GM21360 (cell line): Measurements from ENCODE around the gene CCR6.

ENCODE experiments used
- ATAC-seq: cut with Tn5 transposase; IDR thresholded peaks from one replicate; pipeline ENCODE4 v1.9.1; 2021; ENCODE audit warnings: mild to moderate bottlenecking, moderate library complexity; ENCODE audit not compliant: unreplicated experiment

CCR6 gene

DNA sequence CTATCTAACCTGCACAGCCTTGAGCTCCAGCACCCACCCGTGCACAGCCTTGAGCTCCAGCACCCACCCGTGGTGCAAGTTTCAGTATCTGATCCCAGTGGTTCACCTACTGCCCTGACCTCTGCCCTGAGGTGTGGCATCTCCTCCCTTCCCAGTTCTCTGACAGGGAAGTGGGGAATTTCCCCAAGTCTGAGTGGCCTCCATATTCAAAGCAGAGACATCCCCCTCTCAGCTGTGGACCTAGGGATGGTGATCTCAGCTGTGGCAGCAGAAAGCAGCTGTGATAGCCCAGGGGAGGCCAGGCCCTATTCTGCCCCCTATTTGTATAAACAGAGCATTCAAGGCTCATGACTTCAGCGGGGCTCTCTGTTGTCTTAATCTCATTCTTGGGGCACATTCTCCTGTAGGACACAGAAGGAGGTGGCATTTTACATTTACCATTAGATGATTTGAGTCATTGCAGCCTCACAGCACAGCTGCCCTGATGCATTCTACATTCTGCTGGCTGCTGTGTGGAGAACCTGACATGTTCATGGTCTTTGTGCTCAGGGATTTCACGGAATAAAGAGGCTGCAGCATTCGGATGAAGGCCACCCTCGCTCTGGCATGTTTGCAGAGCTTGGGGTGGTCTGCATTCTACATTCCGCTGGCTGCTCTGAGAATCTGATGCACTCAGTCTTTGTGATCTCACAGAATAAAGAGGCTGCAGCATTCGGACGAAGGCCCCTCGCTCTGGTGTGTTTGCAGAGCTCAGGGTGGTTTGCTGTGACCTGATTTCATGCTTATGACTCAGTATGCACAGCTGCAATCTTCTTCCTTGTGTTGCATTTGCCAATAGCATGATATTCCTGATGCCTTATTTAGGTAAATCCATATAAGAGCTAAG is 17.9 kb downstream of the CCR6 start:
- peak; percentile 39 for ATAC-seq

- no peak for ATAC-seq
Observed at GRCh38 chr6:167141667-167142432, 19.0 kb downstream of the CCR6 start.

DNA sequence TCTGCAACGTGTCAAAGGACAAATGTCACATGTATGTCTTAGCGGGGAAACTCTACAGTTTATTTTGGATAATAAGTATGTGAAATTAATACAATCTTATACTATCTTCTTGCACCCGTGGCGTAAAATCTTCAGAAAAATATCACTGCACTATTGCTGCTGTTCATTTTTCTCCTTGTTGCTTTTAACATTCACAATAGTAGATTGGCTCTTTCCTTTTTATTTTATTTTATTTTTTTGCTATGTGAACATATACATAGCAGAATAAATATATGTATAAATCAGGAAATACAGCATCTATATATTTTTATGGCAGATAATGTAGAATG is 19.5 kb downstream of the CCR6 start:
- ATAC-seq, result no peak

DNA sequence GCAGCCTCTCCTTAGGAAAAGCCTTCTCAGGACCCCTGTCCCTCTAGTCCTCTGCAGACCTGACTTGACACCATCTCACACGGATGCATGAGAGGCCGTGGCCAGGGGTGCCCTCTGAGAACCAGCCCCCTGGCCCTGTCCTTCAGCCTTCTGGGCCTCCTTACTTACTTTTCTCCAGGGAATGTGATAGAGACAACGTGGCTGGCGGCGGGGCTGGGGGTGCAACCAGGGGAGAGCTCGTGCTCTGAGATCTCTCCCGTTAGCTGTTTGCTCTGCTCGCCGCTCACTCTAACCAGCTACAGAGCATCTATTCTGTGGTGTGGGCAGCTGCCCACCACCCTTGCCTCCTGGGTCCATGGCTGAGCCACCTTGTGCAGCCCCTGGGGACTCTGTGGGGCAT is 20.1 kb downstream of the CCR6 start:
- no peak for ATAC-seq

- ATAC-seq, result no peak
Observed at GRCh38 chr6:167145461-167145860, 22.6 kb downstream of the CCR6 start.

DNA sequence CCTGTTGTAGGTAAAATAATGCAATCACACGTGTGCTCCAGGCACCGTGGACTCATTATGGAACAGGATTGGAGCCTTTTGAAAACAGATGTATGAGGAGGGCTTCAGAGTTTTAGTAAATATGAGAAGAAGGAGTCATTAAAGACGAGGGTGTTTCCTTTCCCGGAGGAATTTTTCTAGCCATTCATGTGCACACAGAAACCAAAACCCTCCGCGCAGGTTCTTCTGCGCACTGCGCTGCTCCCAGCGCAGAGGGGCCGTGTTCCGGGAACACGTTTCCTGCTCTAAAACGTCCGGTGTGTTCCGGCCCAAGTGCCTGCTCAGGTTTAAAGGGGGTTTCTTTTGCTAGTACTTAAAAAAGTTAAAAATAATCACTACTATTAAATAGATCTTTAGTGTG is 23.2 kb downstream of the CCR6 start:
- ATAC-seq, result peak; percentile 50

DNA sequence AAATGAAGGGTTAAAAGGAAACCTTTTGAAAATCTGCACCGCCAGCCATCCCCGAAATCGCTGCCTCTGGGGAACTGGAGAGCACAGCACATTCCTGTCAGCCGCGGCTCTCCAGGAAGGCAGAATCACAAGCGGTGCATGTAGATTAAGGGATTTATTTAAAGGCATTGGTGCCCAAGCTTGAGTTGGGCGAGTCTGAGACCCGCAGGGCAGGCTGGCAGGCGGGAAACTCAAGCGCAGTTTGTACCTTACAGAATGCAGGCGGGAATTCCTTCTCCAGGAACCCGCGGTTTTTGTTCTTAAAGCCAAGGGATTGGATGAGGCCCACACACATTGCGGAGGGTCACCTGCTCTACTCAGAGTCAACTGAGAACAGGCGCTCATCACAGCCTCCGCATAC is 24.1 kb downstream of the CCR6 start:
- no peak for ATAC-seq

- ATAC-seq, result no peak
Observed at GRCh38 chr6:167148021-167148420, 25.1 kb downstream of the CCR6 start.

DNA sequence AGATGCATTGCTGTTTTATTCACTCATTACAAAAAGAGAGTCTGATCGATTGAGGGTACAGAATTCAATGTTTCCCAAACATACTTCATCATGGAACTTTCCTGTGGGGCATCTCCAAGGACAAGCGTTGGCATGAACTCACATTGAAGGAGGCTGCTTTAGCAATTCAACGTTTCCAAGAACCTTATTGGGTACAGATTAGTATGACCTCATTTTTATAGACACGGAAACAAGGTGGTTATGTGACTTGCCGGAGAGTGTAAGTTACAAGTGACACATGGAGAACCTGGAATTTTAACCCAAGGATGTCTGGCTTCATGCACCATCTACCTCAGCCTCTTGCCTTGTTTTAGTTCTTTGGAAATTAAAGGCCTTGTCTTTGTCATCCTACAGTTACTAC is 26.1 kb downstream of the CCR6 start:
- ATAC-seq, result no peak

DNA sequence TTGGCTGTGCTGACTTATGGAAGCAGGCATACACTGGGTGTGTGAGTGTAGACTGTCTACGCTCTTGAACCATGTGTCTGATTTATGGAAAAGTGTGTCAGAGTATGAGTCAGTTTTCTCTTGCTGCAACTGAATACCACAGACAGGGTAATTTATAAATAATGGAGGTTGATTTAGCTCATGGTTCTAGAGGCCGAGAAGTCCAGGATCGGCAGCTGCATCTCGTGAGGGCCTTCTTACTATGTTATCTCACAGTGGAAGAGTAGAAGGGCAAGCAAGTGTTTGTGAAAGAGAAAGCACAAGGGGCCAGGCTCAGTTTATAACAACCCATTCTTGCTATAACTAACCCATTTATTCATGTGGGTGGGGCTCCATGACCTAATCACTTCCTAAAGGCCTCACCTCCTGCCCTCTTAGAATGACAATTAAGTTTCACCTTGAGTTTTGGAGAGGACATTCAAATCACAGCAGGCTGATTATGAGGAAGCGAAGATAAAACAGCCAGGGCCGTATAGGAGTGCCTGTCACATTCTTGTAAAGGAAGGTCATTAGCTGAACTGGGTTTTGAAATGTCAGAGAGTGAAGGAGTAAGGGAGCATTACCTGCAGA is 28.1 kb downstream of the CCR6 start:
- peak; percentile 59 for ATAC-seq

GRCh38 chr6:167151648-167152047 is 28.8 kb downstream of the CCR6 start:
- ATAC-seq, result no peak

GRCh38 chr6:167152862-167153261 is 30.0 kb downstream of the CCR6 start:
- peak; percentile 45 for ATAC-seq

DNA sequence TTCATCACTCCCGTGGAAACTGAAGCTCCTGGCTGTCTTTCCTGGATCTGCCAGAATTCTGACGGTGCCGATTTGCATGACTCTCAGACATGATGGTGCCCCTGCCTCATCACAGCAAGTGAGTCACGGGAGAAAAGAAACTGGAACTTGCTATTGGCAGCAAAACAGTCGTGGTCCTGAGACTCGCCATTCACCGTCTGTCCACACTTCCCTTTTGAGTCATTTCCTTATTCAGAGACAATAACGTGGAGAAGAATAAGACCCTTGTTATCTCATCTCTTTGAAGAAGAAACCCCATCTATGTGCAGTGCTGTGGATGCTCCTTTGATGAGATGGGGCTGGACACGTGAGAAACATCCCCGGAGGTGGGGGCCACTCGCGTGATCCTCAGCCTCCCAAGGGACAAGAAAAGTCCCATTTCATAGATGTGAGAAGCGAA is 30.6 kb downstream of the CCR6 start:
- ATAC-seq, result peak; percentile 48

DNA sequence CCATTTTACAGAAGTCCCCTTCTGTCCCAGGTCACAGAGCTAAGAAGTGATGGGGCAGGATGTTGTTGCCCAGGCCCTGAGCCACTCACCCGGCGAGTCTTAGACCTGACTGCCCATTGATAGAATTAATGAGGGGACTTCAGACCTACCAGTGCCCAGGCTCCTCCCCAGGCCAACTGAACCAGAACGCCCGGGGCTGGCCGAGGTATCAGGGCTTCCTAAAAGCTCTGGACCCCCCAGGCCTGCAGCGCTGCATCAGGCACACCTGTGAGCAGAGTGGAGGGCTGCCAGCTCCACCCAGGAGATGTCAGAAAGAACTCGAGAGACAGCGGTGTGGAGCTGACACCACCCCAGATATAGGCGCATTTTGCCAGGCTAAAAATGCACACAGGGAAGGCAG is 31.4 kb downstream of the CCR6 start:
- ATAC-seq, result no peak

GRCh38 chr6:167154895-167155294 is 32.0 kb downstream of the CCR6 start:
- ATAC-seq, result no peak

- ATAC-seq, result no peak
Observed at GRCh38 chr6:167157414-167157813, 34.5 kb downstream of the CCR6 start.

GRCh38 chr6:167157863-167158262 is 35.0 kb downstream of the CCR6 start, which contains the start of gene GPR31:
Gene GPR31 (minus strand): TSS chr6:167157980. CDS start chr6:167157831, 149 bp downstream.
- ATAC-seq, result no peak

- ATAC-seq, result no peak
Observed at GRCh38 chr6:167161851-167162467, 39.1 kb downstream of the CCR6 start.

GRCh38 chr6:167162591-167162990 is 39.7 kb downstream of the CCR6 start:
- no peak for ATAC-seq

- no peak for ATAC-seq
Observed at GRCh38 chr6:167163476-167164011, 40.6 kb downstream of the CCR6 start.

DNA sequence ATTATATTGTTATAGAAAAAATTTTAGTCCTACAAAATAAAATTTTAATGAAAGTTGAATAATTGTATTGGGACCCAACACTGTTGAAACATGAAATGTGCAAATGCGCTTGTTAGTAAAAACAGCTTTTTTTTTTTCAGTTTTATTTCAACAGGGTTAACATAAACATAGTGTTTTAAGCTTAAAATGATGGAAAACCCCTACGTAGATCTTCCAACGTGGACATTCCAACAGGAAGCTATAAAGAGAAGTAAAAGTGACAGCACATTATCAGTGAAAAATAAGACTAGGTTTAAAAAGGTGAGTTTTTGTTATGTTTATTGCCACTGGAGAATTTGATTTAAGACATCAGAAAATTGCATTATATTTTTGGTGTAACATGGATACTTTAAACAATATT is 41.4 kb downstream of the CCR6 start:
- no peak for ATAC-seq
